OCI-LY3 (cell line): ENCODE data around the gene AQP12A.
"Not testable (repeated sequence)": the region's sequence is repeated elsewhere in the genome, so short reads cannot be mapped to it uniquely, and the experiment has no call there.

Experiments used
- H2AFZ ChIP-seq: fragments of 200-600, 300-600 bp; shearing (Covaris generic); 2 replicates; pipeline ENCODE4 v1.6.0; 2014; ENCODE audit warnings: antibody characterized with exemption, low read depth, low read length
- H3K27ac ChIP-seq: fragments of 200-600, 300-600 bp; sonication (generic); 2 replicates; pipeline ENCODE4 v1.5.1; 2014; ENCODE audit warnings: mild to moderate bottlenecking, low read length, moderate library complexity, mixed read lengths
- H3K27me3 ChIP-seq: fragments of 200-600, 300-600 bp; sonication (generic); 2 replicates; pipeline ENCODE4 v1.6.1; 2014; ENCODE audit warnings: low read depth, low read length, mixed read lengths
- H3K36me3 ChIP-seq: fragments of 200-600, 300-600 bp; sonication (generic); replicated peaks from 2 replicates; pipeline ENCODE3; 2014; ENCODE audit warnings: low read depth, low read length, mixed read lengths
- H3K4me1 ChIP-seq: fragments of 300-600, 200-600 bp; sonication (generic); 2 replicates; pipeline ENCODE4 v1.6.1; 2014; ENCODE audit warnings: low read length, mixed read lengths
- H3K4me2 ChIP-seq: fragments of 200-600, 300-600 bp; sonication (generic); 2 replicates; pipeline ENCODE4 v1.6.1; 2014; ENCODE audit warnings: low read length, mixed read lengths
- H3K4me3 ChIP-seq: fragments of 300-600, 200-600 bp; sonication (generic); 2 replicates; pipeline ENCODE4 v1.5.1; 2014; ENCODE audit warnings: antibody characterized with exemption, mild to moderate bottlenecking, low read length, moderate library complexity
- H3K79me2 ChIP-seq: fragments of 300-600, 200-600 bp; shearing (Covaris generic); 2 replicates; pipeline ENCODE4 v1.6.1; 2014; ENCODE audit warnings: mild to moderate bottlenecking, low read length, mixed read lengths
- H3K9ac ChIP-seq: fragments of 300-600, 200-600 bp; shearing (Covaris generic); 2 replicates; pipeline ENCODE4 v1.6.0; 2014; ENCODE audit warnings: mild to moderate bottlenecking, low read length, moderate library complexity
- H3K9me3 ChIP-seq: fragments of 200-600, 300-600 bp; shearing (Covaris generic); 2 replicates; pipeline ENCODE4 v1.6.1; 2014; ENCODE audit warnings: low read length, mixed read lengths; ENCODE audit not compliant: insufficient read depth
- H4K20me1 ChIP-seq: fragments of 200-600, 300-600 bp; sonication (generic); 2 replicates; pipeline ENCODE4 v1.6.1; 2016; ENCODE audit warnings: low read length, mixed read lengths; ENCODE audit not compliant: insufficient read depth
- CTCF ChIP-seq: fragments of 200-600, 300-600 bp; sonication (generic); IDR thresholded peaks from 2 replicates; pipeline ENCODE4 v1.5.1; 2014; ENCODE audit warnings: antibody characterized with exemption, low read length, low read depth
- EZH2phosphoT487 ChIP-seq: fragments of 200-600 bp; shearing (Covaris generic); IDR thresholded peaks from 2 replicates; pipeline ENCODE4 v1.6.1; 2018; ENCODE audit warnings: antibody characterized with exemption, mixed run types, low read depth

The AQP12A gene

GRCh38 chr2:240687741-240688552, 3.7 kb upstream of the AQP12A start:
- H3K4me1 ChIP-seq: no peaks in the 10 kb centered on the region
- no peaks in the 10 kb centered on the region for H3K9me3 ChIP-seq
- H3K4me2 ChIP-seq: no peak overlapping the region
- H4K20me1 ChIP-seq: no peaks in the 10 kb centered on the region
- H3K9ac ChIP-seq: no peak overlapping the region
- H3K27ac ChIP-seq: no peak overlapping the region
- H3K79me2 ChIP-seq: no peaks in the 10 kb centered on the region
- TF ChIP-seq EZH2phosphoT487 (no peak), CTCF (no peak)
- no peak overlapping the region for H3K4me3 ChIP-seq
- no peak overlapping the region for H2AFZ ChIP-seq
- no peaks in the 10 kb centered on the region for H3K36me3 ChIP-seq
- peaks cover 12% of the 10 kb centered on the region; the same call in 1 of the 2 replicates for H3K27me3 ChIP-seq

- Histone ChIP-seq H3K36me3 (no peaks in the 10 kb centered on the region), H2AFZ (no peak overlapping the region), H3K79me2 (no peaks in the 10 kb centered on the region), H3K4me3 (no peak overlapping the region), H3K9me3 (no peaks in the 10 kb centered on the region), H4K20me1 (no peaks in the 10 kb centered on the region), H3K27ac (no peak overlapping the region), H3K9ac (no peak overlapping the region), H3K4me1 (no peaks in the 10 kb centered on the region), H3K27me3 (peaks cover 12% of the 10 kb centered on the region; the same call in 1 of the 2 replicates), H3K4me2 (no peak overlapping the region)
- TF ChIP-seq CTCF (no peak), EZH2phosphoT487 (no peak)
These were observed 3.1 kb upstream of the AQP12A start for GRCh38 chr2:240688553-240688919.

DNA sequence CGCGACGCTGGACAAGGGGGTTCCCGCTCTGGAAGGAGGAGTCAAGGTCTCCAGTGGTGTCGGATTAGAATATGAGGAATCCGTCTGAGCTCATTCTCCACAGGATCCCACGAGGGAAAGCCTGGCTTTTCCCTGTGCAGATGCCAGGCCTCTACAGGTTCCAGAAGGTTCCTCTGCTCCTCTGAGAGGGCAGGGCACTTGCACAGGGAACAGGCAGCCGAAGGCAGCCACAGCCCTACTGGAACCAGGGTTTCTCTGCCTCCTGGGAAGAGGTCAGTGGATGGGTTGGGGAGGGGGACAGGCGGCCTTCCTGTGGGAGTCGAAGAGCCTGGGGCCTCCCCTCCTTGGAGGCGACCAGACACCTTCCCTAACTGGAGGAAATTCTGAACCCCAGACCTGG, 1.7 kb upstream of the AQP12A start:
- Histone ChIP-seq H3K4me2 (no peak overlapping the region), H3K27me3 (peaks cover 12% of the 10 kb centered on the region; the same call in 1 of the 2 replicates), H3K27ac (no peak overlapping the region), H3K79me2 (no peaks in the 10 kb centered on the region), H3K36me3 (no peaks in the 10 kb centered on the region), H3K9me3 (no peaks in the 10 kb centered on the region), H4K20me1 (no peaks in the 10 kb centered on the region), H2AFZ (no peak overlapping the region), H3K9ac (no peak overlapping the region), H3K4me3 (no peak overlapping the region), H3K4me1 (no peaks in the 10 kb centered on the region)
- TF ChIP-seq CTCF (no peak), EZH2phosphoT487 (no peak)

- not testable (repeated sequence) for H3K27ac ChIP-seq, H2AFZ ChIP-seq, H3K9ac ChIP-seq
These were observed 1.1 kb upstream of the AQP12A start for GRCh38 chr2:240690421-240691074.

GRCh38 chr2:240691075-240691427, 615 bp upstream of the AQP12A start:
- H3K4me3 ChIP-seq, H4K20me1 ChIP-seq, H3K27ac ChIP-seq, H3K9ac ChIP-seq, H3K9me3 ChIP-seq, H3K79me2 ChIP-seq, H3K4me2 ChIP-seq, H3K4me1 ChIP-seq, H3K36me3 ChIP-seq, H3K27me3 ChIP-seq, H2AFZ ChIP-seq: not testable (repeated sequence)

More at GRCh38 chr2:240690421-240691074, 1.1 kb upstream of the AQP12A start:
- not testable (repeated sequence) for H4K20me1 ChIP-seq, H3K9me3 ChIP-seq, H3K36me3 ChIP-seq, H3K4me3 ChIP-seq, H3K4me1 ChIP-seq, H3K4me2 ChIP-seq, H3K79me2 ChIP-seq
- H3K27me3 ChIP-seq: peaks cover 12% of the 10 kb centered on the region; the same call in 1 of the 2 replicates

DNA sequence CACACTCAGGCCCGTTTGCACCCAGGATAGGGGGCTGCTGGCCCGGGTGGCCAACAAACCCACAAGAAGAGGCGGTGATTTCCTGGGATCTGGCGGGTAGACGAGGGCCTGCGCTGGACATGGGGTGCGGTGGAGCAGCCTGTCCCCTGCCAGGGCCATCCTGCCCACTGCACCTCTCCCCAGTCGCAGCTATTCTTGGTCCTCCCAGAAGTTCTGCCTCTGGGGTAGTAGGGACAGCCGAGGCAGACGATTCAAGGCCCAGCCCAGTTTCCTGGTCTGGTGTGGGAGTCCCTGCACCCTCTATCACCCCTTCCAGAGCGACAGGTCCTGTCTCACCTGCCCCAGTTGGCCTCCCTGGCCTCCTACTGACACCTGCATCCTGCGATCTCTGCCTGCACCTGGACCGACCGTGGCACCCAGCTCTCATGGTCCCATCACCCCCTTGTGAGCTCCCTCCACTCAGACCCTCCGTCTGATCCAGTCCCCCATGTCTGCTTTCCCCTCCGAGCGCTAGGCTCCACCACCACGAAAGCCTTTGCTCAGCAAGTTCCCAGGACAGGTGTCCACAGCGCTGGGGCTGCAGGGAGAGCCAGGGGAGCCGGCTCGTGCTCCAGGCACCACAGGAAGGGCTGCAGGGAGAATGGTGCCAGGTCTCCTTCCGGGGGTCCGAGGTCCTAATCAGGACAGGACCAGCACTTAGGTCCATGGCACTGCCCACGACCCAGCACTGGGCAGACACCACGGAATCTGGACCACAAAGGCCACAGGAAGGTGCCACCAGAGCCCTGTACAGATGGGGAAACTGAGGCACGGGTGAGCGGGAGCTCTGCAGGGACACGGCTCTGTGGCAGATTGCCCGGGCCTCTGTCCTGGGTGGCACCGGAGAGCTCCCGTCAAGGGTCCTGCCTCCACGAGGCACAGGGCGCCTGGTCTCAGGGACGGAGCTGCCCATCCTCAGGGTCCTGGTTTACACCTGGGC, 1.2 kb downstream of the AQP12A start:
- H3K27me3 ChIP-seq, H3K4me3 ChIP-seq, H3K4me2 ChIP-seq, H3K27ac ChIP-seq, H3K4me1 ChIP-seq, H3K79me2 ChIP-seq, H3K9ac ChIP-seq, H4K20me1 ChIP-seq, H2AFZ ChIP-seq, H3K9me3 ChIP-seq, H3K36me3 ChIP-seq: not testable (repeated sequence)
